GM12878 (cell line): Measurements from ENCODE around the gene FGD6.

Experiments used
- CEBPB ChIP-seq, 2 experiments: fragments of 150-350 bp in 1 of 2; IDR thresholded peaks; 2 replicates each; pipeline ENCODE4 v1.6.1; 2012 to 2014; ENCODE audit warnings: low read depth in 2 of 2, low read length in 2 of 2, borderline replicate concordance in 1 of 2, inconsistent platforms in 1 of 2
- POLR2A ChIP-seq: IDR thresholded peaks from 2 replicates; pipeline ENCODE4 v1.6.1; 2011; ENCODE audit warnings: low read depth, mild to moderate bottlenecking, low read length
- RFX5 ChIP-seq: IDR thresholded peaks from 2 replicates; pipeline ENCODE4 v1.6.1; 2011; ENCODE audit warnings: low read depth, low read length, improper control_type of control experiment
- SP1 ChIP-seq: IDR thresholded peaks from one replicate; pipeline ENCODE4 v1.6.1; 2011; ENCODE audit warnings: low read depth, low read length
- ZNF207 ChIP-seq: fragments of 450-650 bp; IDR thresholded peaks from 2 replicates; pipeline ENCODE4 v1.6.1; 2014; ENCODE audit warnings: antibody characterized with exemption, mild to moderate bottlenecking, borderline replicate concordance
- ZNF274 ChIP-seq: IDR thresholded peaks from one replicate; pipeline ENCODE4 v1.8.0; 2011; ENCODE audit not compliant: insufficient read length, insufficient read depth
- TF ChIP-seq, protein P1 (sequence below), 3 experiments: IDR thresholded peaks in 2 of 3; conservative IDR thresholded peaks in 1 of 3; 2 replicates each; pipeline ENCODE4 v1.5.1; 2011; ENCODE audit warnings: low read depth in 3 of 3, low read length in 3 of 3, mild to moderate bottlenecking in 3 of 3, control low read depth in 2 of 3, moderate library complexity in 2 of 3, inconsistent platforms in 1 of 3, mixed read lengths in 1 of 3; ENCODE audit not compliant: control insufficient read depth in 2 of 3, insufficient read depth in 1 of 3; ENCODE audit errors: extremely low read depth in 1 of 3

DNA sequence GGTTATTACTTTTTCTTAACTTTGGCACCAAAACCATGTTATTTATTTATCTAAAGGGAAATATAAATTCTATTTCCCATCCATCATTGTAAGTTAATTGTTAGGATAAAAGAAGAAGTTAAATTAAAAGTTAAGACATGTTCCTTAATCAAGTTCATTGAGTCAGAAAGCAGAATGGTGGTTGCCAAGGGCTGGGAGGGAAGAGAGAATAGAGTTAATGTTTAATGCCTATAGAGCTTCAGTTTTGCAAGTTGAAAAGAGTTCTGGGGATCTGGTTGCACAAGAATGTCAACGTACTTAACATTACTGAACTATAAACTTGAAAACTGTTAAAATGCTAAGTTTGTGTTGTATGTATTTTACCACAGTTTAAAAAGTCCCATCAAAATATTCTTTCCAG is 80.7 kb downstream of the FGD6 start:
- no peak for TF ChIP-seq CEBPB (IDR thresholded peaks at IDR 0.05; ENCODE audit: borderline replicate concordance in 1 of 2, low read depth in 2 of 2, low read length in 2 of 2)
- TF ChIP-seq, protein P1, sequence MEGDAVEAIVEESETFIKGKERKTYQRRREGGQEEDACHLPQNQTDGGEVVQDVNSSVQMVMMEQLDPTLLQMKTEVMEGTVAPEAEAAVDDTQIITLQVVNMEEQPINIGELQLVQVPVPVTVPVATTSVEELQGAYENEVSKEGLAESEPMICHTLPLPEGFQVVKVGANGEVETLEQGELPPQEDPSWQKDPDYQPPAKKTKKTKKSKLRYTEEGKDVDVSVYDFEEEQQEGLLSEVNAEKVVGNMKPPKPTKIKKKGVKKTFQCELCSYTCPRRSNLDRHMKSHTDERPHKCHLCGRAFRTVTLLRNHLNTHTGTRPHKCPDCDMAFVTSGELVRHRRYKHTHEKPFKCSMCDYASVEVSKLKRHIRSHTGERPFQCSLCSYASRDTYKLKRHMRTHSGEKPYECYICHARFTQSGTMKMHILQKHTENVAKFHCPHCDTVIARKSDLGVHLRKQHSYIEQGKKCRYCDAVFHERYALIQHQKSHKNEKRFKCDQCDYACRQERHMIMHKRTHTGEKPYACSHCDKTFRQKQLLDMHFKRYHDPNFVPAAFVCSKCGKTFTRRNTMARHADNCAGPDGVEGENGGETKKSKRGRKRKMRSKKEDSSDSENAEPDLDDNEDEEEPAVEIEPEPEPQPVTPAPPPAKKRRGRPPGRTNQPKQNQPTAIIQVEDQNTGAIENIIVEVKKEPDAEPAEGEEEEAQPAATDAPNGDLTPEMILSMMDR (IDR thresholded peaks at IDR 0.05 in 2 of 3, conservative IDR thresholded peaks at IDR 0.05 in 1 of 3; ENCODE audit: control insufficient read depth in 2 of 3, extremely low read depth in 1 of 3, insufficient read depth in 1 of 3, low read depth in 3 of 3, low read length in 3 of 3): no peak
- no peak for TF ChIP-seq ZNF207
- no peak for TF ChIP-seq RFX5
- TF ChIP-seq SP1: no peak
- no peak for TF ChIP-seq ZNF274
- TF ChIP-seq POLR2A: no peak
